Astrocyte (in vitro differentiated cells and primary cell): ENCODE measurements around the gene PCMT1. TPM values are rescaled to one million over a fixed set of nuclear protein-coding genes. Genes with fewer than 3 reads are reported as not detected.

Experiments used
- DNase-seq: peaks from one replicate; pipeline ENCODE4 v3.0.0-alpha.2; 2010; ENCODE audit warnings: low read depth
- FAIRE-seq: peaks from 2 replicates; lab custom pipeline; 2011; peaks lifted over from hg19 to GRCh38; lab: Jason Lieb, UNC
- H2AFZ ChIP-seq: 2 replicates; pipeline ENCODE4 v1.6.0; 2012; ENCODE audit warnings: low read depth, low read length, inconsistent platforms
- H3K27ac ChIP-seq: 2 replicates; pipeline ENCODE4 v1.5.1; 2011; ENCODE audit warnings: low read depth, low read length, inconsistent platforms
- H3K27me3 ChIP-seq: 2 replicates; pipeline ENCODE4 v1.6.0; 2011; ENCODE audit warnings: low read length, inconsistent platforms; ENCODE audit not compliant: insufficient read depth
- H3K36me3 ChIP-seq: 2 replicates; pipeline ENCODE4 v1.5.1; 2011; ENCODE audit warnings: low read length, inconsistent platforms; ENCODE audit not compliant: insufficient read depth
- H3K4me1 ChIP-seq: 2 replicates; pipeline ENCODE4 v1.5.1; 2011; ENCODE audit warnings: low read length, inconsistent platforms; ENCODE audit not compliant: insufficient read depth
- H3K4me2 ChIP-seq: 2 replicates; pipeline ENCODE4 v1.6.0; 2012; ENCODE audit warnings: low read length, inconsistent platforms
- H3K4me3 ChIP-seq: 2 replicates; pipeline ENCODE4 v1.5.1; 2011; ENCODE audit warnings: low read depth, mild to moderate bottlenecking, low read length, inconsistent platforms; ENCODE audit not compliant: insufficient read depth
- H3K79me2 ChIP-seq: 2 replicates; pipeline ENCODE4 v1.6.0; 2012; ENCODE audit warnings: mild to moderate bottlenecking, low read length, inconsistent platforms; ENCODE audit not compliant: insufficient read depth
- H3K9ac ChIP-seq: 2 replicates; pipeline ENCODE4 v1.6.0; 2012; ENCODE audit warnings: mild to moderate bottlenecking, low read length, inconsistent platforms
- H3K9me3 ChIP-seq: 2 replicates; pipeline ENCODE4 v1.5.1; 2012; ENCODE audit warnings: low read depth, mild to moderate bottlenecking, low read length, inconsistent platforms; ENCODE audit not compliant: insufficient read depth
- H4K20me1 ChIP-seq: 2 replicates; pipeline ENCODE4 v1.6.0; 2012; ENCODE audit warnings: low read length, inconsistent platforms; ENCODE audit not compliant: insufficient read depth
- H3K27ac Mint-ChIP-seq: one replicate; pipeline ENCODE4 v1.8.0; 2021; ENCODE audit warnings: mild to moderate bottlenecking, mixed read lengths; ENCODE audit not compliant: unreplicated experiment
- H3K27me3 Mint-ChIP-seq: one replicate; pipeline ENCODE4 v1.8.0; 2021; ENCODE audit warnings: low read depth, mixed read lengths; ENCODE audit not compliant: unreplicated experiment
- H3K36me3 Mint-ChIP-seq: one replicate; pipeline ENCODE4 v1.8.0; 2021; ENCODE audit warnings: low read depth, mixed read lengths; ENCODE audit not compliant: unreplicated experiment
- H3K4me1 Mint-ChIP-seq: one replicate; pipeline ENCODE4 v1.8.0; 2021; ENCODE audit warnings: low read depth, mixed read lengths; ENCODE audit not compliant: unreplicated experiment
- H3K4me3 Mint-ChIP-seq: one replicate; pipeline ENCODE4 v1.8.0; 2021; ENCODE audit warnings: mild to moderate bottlenecking, moderate library complexity, mixed read lengths; ENCODE audit not compliant: unreplicated experiment
- H3K9me3 Mint-ChIP-seq: one replicate; pipeline ENCODE4 v1.8.0; 2021; ENCODE audit warnings: mild to moderate bottlenecking, mixed read lengths; ENCODE audit not compliant: unreplicated experiment
- CTCF ChIP-seq: IDR thresholded peaks from 2 replicates; pipeline ENCODE4 v1.5.1; 2011; ENCODE audit warnings: low read depth, mild to moderate bottlenecking, inconsistent platforms, low read length, moderate library complexity; ENCODE audit not compliant: insufficient read depth
- EZH2 ChIP-seq: IDR thresholded peaks from 2 replicates; pipeline ENCODE4 v1.6.1; 2012; ENCODE audit warnings: mild to moderate bottlenecking, low read length, inconsistent platforms; ENCODE audit not compliant: insufficient read depth
- total RNA-seq: library from RNA; stranded (reverse); gene quantifications from 2 replicates; pipeline ENCODE4 v1.2.1, GENCODE V29; 2021

PCMT1 gene
- total RNA-seq, 1 donor from 2014 or later = 127 TPM

- Histone ChIP-seq H3K4me1 (peaks cover 56% of the 10 kb centered on the region), H3K9me3 (no peaks in the 10 kb centered on the region), H3K4me3 (peak overlapping the region; percentile 68), H2AFZ (no peak overlapping the region), H3K79me2 (peaks cover 64% of the 10 kb centered on the region), H3K9ac (peak overlapping the region; percentile 90), H4K20me1 (peaks cover 8% of the 10 kb centered on the region), H3K27me3 (no peaks in the 10 kb centered on the region), H3K36me3 (no peaks in the 10 kb centered on the region), H3K27ac (peak overlapping the region; percentile 98), H3K4me2 (peak overlapping the region; percentile 89)
- H3K27me3 Mint-ChIP-seq = peaks cover 2% of the 10 kb centered on the region
- H3K27ac Mint-ChIP-seq = peak overlapping the region; percentile 94
- peak overlapping the region; percentile 78 for H3K4me3 Mint-ChIP-seq
- H3K36me3 Mint-ChIP-seq = no peaks in the 10 kb centered on the region
- H3K4me1 Mint-ChIP-seq = peaks cover 55% of the 10 kb centered on the region
- FAIRE-seq (no peak), DNase-seq (peak; percentile 19)
- no peaks in the 10 kb centered on the region for H3K9me3 Mint-ChIP-seq
- TF ChIP-seq CTCF (no peak), EZH2 (no peak)
These were observed 106.9 kb downstream of the PCMT1 start for GRCh38 chr6:149856256-149856994.

- Histone ChIP-seq H3K4me1 (peaks cover 54% of the 10 kb centered on the region), H3K36me3 (no peaks in the 10 kb centered on the region), H2AFZ (no peak overlapping the region), H3K4me2 (peak overlapping the region; percentile 89), H3K27ac (peak overlapping the region; percentile 98), H4K20me1 (peaks cover 8% of the 10 kb centered on the region), H3K9me3 (no peaks in the 10 kb centered on the region), H3K27me3 (no peaks in the 10 kb centered on the region), H3K9ac (peak overlapping the region; percentile 90), H3K79me2 (peaks cover 73% of the 10 kb centered on the region), H3K4me3 (peak overlapping the region; percentile 68)
- H3K4me1 Mint-ChIP-seq = peaks cover 50% of the 10 kb centered on the region
- FAIRE-seq (no peak), DNase-seq (no peak)
- H3K9me3 Mint-ChIP-seq = no peaks in the 10 kb centered on the region
- H3K4me3 Mint-ChIP-seq = peak overlapping the region; percentile 50
- H3K27ac Mint-ChIP-seq = no peak overlapping the region
- peaks cover 2% of the 10 kb centered on the region for H3K27me3 Mint-ChIP-seq
- H3K36me3 Mint-ChIP-seq = no peaks in the 10 kb centered on the region
- TF ChIP-seq CTCF (no peak), EZH2 (no peak)
These were observed 108.0 kb downstream of the PCMT1 start for GRCh38 chr6:149857541-149857940.

- DNase-seq (peak; percentile 61), FAIRE-seq (no peak)
- H3K36me3 Mint-ChIP-seq = no peaks in the 10 kb centered on the region
- no peaks in the 10 kb centered on the region for H3K27me3 ChIP-seq
- H4K20me1 ChIP-seq = peaks cover 8% of the 10 kb centered on the region
- H3K4me2 ChIP-seq = peak overlapping the region; percentile 52
- no peak overlapping the region for H3K9ac ChIP-seq
- peak overlapping the region; percentile 42 for H3K27ac ChIP-seq
- H3K36me3 ChIP-seq = no peaks in the 10 kb centered on the region
- H3K4me3 Mint-ChIP-seq = no peak overlapping the region
- no peaks in the 10 kb centered on the region for H3K9me3 Mint-ChIP-seq
- peaks cover 2% of the 10 kb centered on the region for H3K27me3 Mint-ChIP-seq
- H2AFZ ChIP-seq = no peak overlapping the region
- no peaks in the 10 kb centered on the region for H3K9me3 ChIP-seq
- no peak overlapping the region for H3K27ac Mint-ChIP-seq
- peaks cover 62% of the 10 kb centered on the region for H3K79me2 ChIP-seq
- TF ChIP-seq CTCF (no peak), EZH2 (no peak)
- H3K4me1 Mint-ChIP-seq = peaks cover 47% of the 10 kb centered on the region
- H3K4me3 ChIP-seq = no peak overlapping the region
- peaks cover 45% of the 10 kb centered on the region for H3K4me1 ChIP-seq
These were observed 109.8 kb downstream of the PCMT1 start for GRCh38 chr6:149859368-149859767.
